ENCODE measurements around the gene DLX3.

The DLX3 gene

GRCh38 chr17:50023520-50023919, 28.5 kb upstream of the DLX3 start:
- no peak for DNase-seq

DNA sequence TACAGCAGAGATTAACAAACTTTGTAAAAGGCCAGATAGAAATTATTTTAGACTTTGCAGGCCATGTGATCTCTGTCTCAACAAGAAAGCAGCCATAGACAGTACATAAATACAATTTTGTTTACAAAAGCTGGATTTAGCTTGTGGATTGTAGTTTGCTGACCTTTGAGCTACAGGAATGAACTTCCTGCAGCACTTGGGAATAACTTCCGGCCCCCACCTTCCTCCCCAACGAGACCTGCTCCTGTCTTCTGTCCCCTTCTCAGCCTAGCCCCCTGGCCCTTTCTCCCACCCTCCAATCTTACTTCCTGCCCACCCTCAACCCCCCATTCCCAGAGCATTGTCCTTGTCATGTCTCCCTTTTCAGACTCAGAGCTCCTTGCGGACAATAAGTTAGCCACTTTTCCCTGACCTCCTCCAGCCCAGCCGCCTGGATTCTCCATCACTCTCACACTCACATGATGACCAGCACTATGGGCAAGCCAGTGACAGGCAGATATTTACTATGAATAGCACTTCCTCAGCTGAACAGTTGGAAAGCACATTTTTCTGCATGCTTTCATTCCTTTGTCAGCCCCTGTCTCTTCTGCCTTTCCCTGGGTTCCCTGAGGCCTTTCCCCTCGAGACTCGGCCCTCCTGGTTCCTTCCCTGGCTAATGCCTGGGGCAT, 27.6 kb upstream of the DLX3 start:
- no peak for DNase-seq

GRCh38 chr17:50021681-50022370, 26.8 kb upstream of the DLX3 start:
- no peak for DNase-seq

DNA sequence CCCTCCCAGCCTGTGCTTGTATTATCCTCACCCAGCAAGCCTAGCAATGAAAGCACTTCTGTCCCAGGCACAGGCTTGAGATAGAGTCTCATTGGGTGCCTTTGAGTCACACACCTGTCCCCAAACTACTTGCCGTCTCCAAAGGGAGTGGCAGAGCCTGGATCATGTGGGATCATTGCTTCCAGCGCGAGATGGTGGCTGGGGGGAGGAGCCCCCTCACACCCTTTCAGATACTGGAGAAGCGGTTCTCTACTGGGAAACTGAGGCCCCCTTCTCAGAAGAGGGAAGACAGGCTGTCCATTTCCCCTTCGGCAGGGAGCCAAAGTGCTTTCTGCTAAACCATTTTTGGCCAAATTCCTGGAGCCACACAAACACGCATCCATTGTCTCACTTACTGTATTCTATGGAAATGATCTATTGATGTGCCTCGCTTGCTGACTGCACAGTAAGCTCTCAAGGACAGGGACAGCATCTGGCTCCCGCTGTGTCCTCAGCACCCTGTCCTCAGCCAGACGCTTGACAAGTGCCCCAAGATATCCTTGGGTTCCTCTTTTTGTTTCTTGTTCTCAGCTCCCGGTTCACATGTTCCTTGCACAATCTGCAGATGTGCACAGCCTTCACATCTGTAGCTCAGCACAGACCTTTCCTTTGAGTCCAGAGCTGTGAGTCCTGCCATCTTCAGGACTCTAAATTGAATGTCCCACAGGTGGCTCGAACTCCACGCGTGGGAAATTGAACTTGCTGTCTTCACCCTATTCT, 26.0 kb upstream of the DLX3 start:
- no peak for DNase-seq

DNA sequence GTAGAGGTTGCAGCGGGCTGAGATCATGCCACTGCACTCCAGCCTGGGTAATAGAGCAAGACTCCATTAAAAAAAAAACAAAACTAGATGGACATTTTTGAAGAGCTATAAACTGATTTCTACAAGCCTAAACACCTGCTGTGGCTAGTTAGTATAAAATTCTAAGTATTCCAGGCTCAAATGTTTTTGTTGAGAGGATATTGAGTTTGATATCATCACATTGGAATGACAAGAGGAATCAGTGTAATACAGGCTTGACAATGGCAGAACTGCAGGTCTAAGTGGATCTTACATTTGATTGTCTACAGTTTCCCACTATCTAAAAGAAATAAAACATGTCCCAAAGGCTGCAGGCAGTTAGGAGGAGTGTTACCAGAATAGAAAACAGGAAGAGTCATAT, 23.9 kb upstream of the DLX3 start:
- DNase-seq: peak; percentile 25

DNA sequence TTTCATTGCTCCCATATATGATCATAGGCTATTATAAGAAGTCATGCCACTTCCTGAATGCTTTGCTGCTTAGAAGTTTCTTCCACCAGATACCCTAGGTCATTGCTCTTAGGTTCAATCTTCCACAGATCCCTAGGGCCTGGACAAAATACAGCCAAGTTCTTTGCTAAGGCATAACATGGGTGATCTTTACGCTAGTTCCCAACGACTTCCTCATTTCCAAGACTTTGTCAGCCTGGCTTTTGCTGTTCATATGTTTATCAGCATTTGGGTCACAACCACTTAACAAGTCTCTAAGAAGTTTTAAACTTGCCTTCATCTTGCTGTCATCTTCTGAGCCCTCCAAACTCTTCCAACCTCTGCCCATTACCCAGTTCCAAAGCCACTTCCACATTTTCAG, 20.1 kb upstream of the DLX3 start:
- DNase-seq: no peak

DNA sequence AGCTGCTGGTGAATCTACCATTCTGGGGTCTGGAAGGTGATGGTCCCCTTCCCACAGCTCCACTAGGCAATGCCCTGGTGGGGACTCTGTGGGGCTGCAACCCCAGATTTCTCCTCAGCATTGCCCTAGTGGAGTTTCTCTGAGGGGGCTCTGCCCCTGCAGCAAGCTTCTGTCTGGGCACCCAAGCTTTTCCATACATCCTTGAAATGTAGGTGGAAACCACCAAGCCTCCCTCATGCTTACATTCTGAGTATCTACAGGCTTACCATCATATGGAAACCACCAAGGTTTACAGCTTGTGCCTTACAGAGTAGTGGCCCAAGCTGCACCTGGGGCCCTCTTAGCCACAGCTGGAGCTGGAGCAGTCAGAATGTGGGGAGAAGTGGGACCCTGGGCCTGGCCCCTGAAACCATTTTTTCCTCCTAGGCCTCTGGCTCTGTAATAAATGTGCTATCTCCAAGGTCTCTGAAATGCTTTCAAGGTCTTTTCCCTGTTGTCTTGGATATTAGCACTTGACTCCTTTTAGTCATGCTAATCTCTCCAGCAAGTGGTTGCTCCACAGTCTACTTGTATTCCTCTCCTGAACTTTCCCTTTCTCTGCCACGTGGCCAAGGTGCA, 19.6 kb upstream of the DLX3 start:
- no peak for DNase-seq

DNA sequence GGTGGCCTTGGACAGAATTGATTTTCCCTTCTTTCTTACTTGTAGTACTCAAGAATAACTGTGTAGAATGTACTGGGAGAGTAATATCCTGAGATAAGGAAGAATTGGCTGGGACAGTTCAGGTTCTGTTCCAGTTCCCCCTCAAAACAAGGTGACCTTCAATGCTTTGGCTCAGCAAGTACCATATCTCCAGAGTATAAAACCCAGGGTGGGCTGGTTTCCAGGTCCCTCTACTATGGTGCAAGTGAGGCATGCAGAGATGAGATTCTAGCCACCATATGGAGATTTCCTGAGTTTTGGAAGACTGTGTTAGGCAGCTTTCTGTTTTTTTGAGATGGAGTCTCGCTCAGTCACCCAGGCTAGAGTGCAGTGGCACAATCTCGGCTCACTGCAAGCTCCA, 18.1 kb upstream of the DLX3 start:
- no peak for DNase-seq

- DNase-seq: no peak
Measured at GRCh38 chr17:50009282-50009681, 14.3 kb upstream of the DLX3 start.

- no peak for DNase-seq
Measured at GRCh38 chr17:50003911-50004310, 8.9 kb upstream of the DLX3 start.

DNA sequence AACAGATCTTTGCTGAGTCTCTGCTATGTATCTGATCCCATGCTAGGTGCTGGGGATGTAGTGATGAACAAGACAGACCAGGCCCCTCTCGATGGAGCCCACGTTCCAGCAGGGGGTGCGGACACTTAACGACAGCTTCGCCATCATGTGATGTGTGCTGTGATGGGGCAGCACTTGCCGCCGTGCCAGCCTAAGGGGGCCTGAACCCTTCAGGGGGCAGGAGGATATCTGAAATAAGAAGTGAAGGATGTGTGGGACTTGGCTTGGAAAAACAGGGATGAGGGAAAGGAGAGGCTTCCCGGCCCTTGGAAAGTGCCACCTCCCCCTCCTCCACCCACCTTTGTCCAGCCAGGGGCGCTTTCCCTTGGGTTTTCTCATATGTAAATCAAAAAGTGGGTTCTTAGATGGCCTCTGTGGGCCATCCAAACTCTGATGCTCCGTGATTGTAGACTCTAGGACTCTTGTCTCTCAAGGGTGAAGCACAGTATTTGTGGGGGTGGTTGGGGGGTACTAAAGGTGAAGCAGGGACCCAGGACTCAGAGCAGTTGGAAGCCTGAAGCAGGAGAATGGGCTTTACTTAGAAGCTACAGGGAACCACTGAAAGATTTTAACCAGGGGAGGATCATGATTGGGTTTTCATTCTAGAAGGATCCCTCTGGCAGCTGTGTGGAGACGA, 4.0 kb upstream of the DLX3 start:
- DNase-seq: no peak

DNA sequence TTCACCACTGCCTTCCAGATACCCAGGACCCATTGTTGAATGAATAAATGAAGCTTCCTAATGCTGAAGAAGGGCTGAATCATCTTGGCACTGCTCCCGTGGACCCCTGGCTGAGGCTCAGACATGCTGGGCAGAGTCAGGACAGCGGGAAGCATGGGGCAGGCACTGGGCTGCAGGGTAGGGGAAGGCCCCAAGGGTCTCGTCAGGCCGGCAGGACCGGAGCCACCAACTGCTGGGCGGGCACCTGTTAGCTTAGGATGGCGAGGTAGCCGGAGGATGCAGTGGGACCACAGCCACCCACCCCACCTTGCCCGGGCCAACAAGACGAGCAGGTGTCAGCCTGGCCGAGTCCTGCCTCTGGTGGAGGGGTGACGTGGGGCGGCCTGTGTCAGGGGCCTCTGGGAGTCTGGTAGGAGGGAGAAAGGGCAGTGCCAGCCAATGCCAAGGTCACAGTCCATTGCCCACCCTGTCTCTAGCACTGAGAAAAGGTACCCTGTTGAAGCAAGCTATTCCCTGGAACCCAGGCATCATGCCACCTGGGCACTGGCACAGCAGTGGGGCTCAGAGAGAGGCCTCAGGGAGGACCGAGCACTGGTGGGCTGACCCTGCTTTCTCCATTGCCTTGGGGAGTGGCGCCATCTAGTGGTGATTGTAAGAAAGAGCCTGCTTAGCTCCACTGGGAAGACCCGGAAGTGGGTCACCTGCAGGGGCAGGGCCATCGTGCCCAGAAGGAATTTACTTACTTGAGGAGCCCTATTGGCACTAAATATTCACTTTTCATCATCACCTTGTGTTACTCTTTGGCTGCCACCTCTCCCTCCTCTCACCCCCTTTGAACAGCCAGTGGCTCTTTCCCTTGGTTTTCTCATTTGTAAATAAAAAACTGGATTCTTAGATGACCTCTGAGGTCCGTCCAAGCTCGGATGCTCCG, 3.0 kb upstream of the DLX3 start:
- peak; percentile 87 for DNase-seq

DNA sequence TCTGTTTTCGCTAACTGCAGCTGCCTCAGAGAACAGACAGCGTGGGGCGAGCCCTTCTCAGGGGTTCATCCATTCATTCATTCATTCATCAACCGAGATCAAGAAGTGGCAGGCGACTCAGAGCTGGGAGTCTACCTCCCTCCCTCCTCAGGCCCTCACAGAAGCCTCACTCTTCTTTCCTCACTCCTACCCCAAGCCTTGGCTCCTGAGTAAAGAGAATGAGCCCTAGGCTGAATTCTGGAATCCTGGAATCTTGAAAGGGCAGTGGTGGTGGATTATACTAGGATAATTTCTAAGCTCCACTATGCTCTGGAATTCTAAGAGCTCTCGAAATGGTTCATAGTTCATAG, 2.3 kb upstream of the DLX3 start:
- no peak for DNase-seq

DNA sequence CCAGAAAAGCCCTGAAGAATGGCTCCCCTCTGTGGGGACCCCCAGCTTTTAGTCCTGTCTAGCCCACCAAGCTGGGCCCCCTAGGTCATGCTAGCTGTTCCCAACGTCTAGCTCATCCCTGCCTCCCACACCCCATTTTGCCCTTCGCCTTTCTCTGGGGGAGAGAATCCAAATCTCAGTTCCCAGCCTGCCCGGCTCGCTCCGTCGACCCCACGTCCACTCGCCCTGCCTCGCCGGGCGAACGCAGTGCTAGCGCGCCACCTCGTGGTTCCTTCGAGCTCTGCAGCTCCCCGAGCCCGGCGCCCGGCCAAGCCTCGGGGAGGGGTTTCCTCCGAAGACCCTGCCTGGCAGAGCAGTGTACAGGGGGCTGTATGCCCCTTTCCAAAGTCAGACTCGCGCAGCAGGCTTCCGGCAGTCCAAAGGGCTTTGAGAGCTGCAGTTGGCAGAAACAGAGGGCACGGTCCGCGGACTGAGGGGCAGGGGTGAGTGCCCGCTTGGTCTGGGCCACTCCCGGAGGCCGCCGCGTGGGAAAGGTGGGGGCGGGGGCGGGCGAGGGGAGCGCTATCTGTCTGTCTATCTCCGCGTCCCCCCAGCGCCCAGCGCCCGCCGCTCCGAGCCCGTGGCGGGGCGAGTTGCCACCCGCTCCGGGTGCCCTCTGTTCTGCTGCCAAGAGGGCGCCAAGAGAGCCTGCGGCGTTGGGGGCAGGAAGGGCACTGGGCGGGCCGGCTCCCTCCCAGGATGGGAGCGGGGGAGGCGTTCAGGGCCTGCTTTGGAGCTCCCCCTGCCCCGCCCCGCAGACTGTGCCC, 1.7 kb upstream of the DLX3 start:
- DNase-seq: peak; percentile 40

DNA sequence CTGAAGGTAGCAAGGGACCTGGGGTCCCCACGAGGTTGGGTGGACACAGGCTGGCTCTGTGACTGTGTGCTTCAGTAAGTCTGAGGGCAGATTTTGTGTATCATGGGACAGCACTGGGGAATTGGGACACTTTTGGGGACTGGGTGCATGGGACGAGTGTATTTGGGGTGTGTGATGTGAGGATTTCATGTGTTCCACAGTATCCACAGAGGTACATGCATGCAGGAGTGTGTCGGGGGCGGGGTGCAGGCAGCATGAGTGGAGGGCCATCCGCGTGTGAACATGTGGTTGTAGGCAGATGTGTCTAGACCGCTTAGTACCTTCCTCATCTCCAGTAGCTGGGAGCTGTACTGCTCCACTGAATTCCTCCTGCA, 1.1 kb upstream of the DLX3 start:
- no peak for DNase-seq

GRCh38 chr17:49994085-49995054, 654 bp downstream of the DLX3 start:
- no peak for DNase-seq

DNA sequence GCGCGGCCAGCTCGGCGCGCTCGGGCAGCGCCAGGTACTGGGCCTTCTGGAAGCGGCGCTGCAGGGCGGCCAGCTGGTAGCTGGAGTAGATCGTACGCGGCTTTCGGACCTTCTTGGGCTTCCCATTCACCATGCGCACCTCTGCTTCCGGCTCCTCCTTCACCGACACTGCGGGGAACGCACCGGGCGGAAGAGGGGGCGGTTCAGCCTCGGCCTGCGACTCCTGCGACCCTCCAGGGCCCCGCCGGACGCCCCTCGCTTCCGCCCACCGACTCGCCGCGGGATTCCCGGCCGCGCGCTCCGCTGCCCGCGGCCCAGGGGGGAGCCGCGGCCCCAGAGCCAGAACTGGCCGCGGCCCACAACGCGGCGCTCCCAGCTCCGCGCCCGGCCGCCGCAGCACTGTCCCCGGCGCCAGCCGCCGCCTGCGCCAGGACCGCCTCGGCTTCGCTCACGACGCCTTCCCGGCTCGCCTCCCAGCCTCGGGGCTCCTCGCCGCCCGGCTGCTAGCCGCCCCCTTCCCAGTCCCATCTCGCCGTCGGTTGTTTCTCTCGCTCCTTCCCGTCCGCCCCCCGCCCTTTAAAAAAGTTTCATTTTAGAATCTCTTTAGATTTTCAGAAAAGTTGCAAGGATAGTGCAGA, 1.5 kb downstream of the DLX3 start:
- no peak for DNase-seq

DNA sequence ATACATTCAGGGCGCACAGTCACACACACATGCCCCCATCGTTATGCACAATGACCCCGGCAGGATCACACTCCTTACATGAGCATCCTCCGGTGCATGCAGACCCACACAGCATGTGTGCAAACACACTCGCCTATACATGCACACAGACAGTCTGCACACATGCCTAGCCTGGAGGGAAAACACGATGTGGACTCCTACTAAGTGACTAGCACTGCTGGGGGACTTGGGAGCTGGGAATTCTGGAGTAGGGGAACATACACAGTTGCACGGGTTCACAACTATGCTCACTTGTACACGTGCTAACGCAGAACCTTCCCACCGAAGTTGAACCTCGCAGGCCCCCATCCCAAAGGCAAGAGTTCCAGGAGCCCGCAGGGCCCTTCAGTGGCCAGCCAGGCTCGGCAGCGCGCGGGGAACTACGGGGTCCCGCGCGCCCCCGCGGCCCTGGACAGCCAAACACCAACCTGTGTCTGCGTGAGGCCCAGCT, 2.0 kb downstream of the DLX3 start:
- no peak for DNase-seq

DNA sequence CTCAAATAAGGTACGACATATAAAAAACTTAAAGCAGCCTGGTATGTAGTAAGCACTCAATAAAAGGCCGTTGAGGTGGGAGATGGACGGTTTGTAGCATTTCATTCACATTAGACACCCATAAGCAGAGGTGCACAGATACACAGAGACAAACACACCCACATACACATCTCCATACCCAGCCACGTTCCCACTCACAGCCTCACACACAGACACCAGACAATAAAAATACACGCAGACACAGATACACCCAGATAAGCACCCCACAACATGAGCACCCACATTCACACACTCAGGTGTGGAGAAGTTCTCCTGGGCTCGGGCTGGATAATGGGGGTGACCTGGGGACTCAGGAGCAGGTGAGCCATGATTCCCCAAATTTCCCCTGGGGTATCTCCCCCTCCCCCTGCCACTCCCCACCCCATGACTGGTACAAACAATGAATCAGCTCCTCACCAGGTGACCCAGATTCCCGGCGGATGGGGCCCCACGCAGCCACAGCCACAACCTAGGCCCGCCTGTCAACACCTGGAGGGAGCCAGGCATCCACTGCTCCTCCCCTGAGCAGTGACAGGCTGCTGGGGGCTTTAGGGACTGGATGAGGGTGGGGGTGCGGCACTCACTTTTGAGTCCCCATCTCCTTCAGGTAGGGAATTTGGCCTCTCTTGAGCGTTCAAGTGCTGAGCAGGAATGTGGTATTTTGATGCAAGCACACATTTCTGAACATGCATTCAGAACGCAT, 2.7 kb downstream of the DLX3 start:
- no peak for DNase-seq

All from EL (cell line).